ENCODE measurements around the gene CXXC5.

Gene CXXC5

GRCh38 chr5:139651853-139652787 lies 4.0 kb downstream of the CXXC5 start:
- DNase-seq (ENCODE audit: low read depth), result peak; percentile 45

- DNase-seq (ENCODE audit: low read depth), result no peak
Observed at GRCh38 chr5:139652788-139653241, 4.7 kb downstream of the CXXC5 start.

GRCh38 chr5:139653616-139654015 lies 5.5 kb downstream of the CXXC5 start:
- DNase-seq (ENCODE audit: low read depth), result no peak

GRCh38 chr5:139654464-139654863 lies 6.3 kb downstream of the CXXC5 start:
- DNase-seq (ENCODE audit: low read depth), result no peak

GRCh38 chr5:139654871-139655491 lies 6.8 kb downstream of the CXXC5 start:
- DNase-seq (ENCODE audit: low read depth), result no peak

- no peak for DNase-seq (ENCODE audit: low read depth)
Observed at GRCh38 chr5:139655727-139656271, 7.7 kb downstream of the CXXC5 start.

GRCh38 chr5:139657363-139658321 lies 9.5 kb downstream of the CXXC5 start:
- no peak for DNase-seq (ENCODE audit: low read depth)

GRCh38 chr5:139658501-139658927 lies 10.4 kb downstream of the CXXC5 start:
- no peak for DNase-seq (ENCODE audit: low read depth)

- no peak for DNase-seq (ENCODE audit: low read depth)
Observed at GRCh38 chr5:139658928-139659667, 10.9 kb downstream of the CXXC5 start.

- DNase-seq (ENCODE audit: low read depth), result no peak
Observed at GRCh38 chr5:139659695-139660101, 11.5 kb downstream of the CXXC5 start.

GRCh38 chr5:139660105-139660922 lies 12.2 kb downstream of the CXXC5 start:
- no peak for DNase-seq (ENCODE audit: low read depth)

GRCh38 chr5:139660923-139661814 lies 13.0 kb downstream of the CXXC5 start:
- no peak for DNase-seq (ENCODE audit: low read depth)

- DNase-seq (ENCODE audit: low read depth), result no peak
Observed at GRCh38 chr5:139662617-139663016, 14.5 kb downstream of the CXXC5 start.

- no peak for DNase-seq (ENCODE audit: low read depth)
Observed at GRCh38 chr5:139663207-139664085, 15.3 kb downstream of the CXXC5 start.

GRCh38 chr5:139664086-139664693 lies 16.0 kb downstream of the CXXC5 start:
- no peak for DNase-seq (ENCODE audit: low read depth)

- DNase-seq (ENCODE audit: low read depth), result no peak
Observed at GRCh38 chr5:139664727-139665351, 16.7 kb downstream of the CXXC5 start.

GRCh38 chr5:139665626-139666025 lies 17.5 kb downstream of the CXXC5 start:
- no peak for DNase-seq (ENCODE audit: low read depth)

All from stimulated activated CD8-positive, alpha-beta memory T cell treated with anti-CD3 and anti-CD28 coated beads, Interleukin-7, amount 100 ng/mL, for 24 hours (primary cell).